Measurements from ENCODE around the gene KRTAP5-7.

DNA sequence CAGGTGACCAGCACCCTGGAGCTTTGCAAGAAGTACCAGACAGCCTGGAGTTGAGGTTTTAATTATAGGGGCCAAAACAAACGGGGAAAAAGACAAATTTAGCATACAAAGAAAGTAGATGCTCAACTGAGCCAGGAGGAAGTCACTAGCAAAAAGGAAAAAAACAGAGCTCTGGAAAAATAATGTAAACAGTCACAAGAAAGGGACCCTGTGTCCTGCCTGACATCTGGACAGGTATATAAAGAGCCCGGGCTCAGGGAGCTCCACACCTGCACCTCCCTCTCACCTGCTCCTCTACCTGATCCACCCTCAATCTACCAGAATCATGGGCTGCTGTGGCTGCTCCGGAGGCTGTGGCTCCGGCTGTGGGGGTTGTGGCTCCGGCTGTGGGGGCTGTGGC lies 38.2 kb downstream of the KRTAP5-7 start, which contains the start of gene KRTAP5-10:
- TF ChIP-seq, protein P1, sequence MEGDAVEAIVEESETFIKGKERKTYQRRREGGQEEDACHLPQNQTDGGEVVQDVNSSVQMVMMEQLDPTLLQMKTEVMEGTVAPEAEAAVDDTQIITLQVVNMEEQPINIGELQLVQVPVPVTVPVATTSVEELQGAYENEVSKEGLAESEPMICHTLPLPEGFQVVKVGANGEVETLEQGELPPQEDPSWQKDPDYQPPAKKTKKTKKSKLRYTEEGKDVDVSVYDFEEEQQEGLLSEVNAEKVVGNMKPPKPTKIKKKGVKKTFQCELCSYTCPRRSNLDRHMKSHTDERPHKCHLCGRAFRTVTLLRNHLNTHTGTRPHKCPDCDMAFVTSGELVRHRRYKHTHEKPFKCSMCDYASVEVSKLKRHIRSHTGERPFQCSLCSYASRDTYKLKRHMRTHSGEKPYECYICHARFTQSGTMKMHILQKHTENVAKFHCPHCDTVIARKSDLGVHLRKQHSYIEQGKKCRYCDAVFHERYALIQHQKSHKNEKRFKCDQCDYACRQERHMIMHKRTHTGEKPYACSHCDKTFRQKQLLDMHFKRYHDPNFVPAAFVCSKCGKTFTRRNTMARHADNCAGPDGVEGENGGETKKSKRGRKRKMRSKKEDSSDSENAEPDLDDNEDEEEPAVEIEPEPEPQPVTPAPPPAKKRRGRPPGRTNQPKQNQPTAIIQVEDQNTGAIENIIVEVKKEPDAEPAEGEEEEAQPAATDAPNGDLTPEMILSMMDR (IDR thresholded peaks at IDR 0.05; ENCODE audit: low read length), result no peak
- no peak for TF ChIP-seq EZH2 (IDR thresholded peaks at IDR 0.05; ENCODE audit: borderline replicate concordance, low read length)

Data from OCI-LY1 (cell line).